Mesenteric fat pad (tissue), 1 donor: ENCODE results near the gene SEMA4G. TPM values are rescaled to one million over a fixed set of nuclear protein-coding genes. Genes with fewer than 3 reads are reported as not detected.

Source experiments
- DNase-seq: peaks from one replicate; pipeline ENCODE4 v3.0.0-alpha.2; 2020; ENCODE audit warnings: low spot score
- long read RNA-seq: library from polyadenylated mRNA; unstranded; transcript quantifications from one replicate; pipeline ENCODE4 v2.0.0, GENCODE V29; 2020
- total RNA-seq: library from RNA; stranded (reverse); fragmentation: NEBNext Ultra II Directional; extraction: Animal tissue kit (Norgen Biotek cat#: 25700); gene quantifications from one replicate; pipeline ENCODE4 v1.2.1, GENCODE V29; 2021
- donor health status: DM: yes; HTN: yes; CAD: no.

The SEMA4G gene, protein sequence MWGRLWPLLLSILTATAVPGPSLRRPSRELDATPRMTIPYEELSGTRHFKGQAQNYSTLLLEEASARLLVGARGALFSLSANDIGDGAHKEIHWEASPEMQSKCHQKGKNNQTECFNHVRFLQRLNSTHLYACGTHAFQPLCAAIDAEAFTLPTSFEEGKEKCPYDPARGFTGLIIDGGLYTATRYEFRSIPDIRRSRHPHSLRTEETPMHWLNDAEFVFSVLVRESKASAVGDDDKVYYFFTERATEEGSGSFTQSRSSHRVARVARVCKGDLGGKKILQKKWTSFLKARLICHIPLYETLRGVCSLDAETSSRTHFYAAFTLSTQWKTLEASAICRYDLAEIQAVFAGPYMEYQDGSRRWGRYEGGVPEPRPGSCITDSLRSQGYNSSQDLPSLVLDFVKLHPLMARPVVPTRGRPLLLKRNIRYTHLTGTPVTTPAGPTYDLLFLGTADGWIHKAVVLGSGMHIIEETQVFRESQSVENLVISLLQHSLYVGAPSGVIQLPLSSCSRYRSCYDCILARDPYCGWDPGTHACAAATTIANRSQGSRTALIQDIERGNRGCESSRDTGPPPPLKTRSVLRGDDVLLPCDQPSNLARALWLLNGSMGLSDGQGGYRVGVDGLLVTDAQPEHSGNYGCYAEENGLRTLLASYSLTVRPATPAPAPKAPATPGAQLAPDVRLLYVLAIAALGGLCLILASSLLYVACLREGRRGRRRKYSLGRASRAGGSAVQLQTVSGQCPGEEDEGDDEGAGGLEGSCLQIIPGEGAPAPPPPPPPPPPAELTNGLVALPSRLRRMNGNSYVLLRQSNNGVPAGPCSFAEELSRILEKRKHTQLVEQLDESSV
- total RNA-seq, result 1.4 TPM
- long read RNA-seq, result 0 reads

DNA sequence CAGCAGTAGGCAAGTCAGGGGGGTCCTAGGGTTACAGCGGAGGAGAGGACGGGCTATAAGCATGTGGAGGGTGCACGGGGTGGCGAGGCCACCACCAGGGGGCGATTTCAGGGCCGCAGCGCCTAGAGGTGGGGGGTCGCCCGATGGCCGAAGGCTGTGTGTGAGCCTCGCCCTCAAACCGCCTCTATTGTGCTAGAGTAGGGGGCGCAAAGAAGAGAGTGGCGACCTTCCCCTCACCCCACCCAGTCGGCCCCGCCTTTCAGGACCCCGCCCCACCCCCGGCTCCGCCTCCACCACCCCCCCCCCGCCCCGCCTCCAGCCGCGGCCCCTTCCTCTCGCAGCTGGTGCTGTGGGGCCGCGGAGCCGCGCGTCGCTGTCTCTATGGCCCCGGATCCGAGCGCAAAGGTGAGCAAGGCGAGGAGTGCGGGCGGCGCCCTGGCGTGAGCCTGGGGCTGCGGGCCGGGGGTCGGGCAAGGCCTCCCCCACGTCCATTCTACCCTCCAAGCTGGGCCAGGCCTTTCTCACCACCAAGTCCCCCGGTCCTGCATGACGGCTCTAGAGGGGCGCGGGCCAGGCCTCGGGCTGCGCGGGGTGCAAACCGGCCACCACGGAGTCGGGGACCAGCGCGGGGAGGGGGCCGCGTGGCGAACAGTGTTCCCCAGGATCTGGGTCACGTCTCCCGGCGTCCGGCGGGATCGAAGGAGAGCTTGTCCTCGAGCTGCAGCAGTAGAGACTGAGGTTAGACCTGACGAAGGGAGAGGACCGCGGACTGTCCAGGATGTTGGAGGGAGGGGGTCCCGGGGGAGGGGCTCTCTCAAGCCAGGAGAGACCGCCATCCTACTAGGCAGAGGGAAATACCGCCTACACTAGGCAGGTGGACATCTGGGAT, at the start of gene SEMA4G:
SEMA4G (plus strand) TSS at position 318 of the 889 bp plus-strand sequence. CDS start 3,409 bp downstream, outside the sequence.
- DNase-seq, result peak; percentile 90

DNA sequence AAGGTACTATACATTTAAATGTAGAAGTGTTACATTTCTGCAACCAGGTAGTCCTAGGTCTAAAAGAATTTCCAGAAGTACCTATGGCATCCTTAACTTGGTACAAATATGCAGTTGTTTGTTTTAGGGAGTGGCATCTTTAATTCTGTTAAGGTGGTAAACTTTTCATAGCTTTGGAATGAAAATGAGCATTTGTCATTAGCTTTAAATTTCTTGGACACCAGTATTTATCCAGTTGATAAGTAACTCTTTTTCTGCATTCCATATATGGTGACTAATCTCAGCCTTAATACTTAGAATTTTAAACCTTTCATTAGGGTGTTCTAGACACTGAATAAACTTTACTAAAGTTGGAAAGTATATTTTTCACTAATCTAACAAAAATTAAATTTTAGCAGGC, 45.7 kb upstream of the SEMA4G start:
- no peak for DNase-seq

DNA sequence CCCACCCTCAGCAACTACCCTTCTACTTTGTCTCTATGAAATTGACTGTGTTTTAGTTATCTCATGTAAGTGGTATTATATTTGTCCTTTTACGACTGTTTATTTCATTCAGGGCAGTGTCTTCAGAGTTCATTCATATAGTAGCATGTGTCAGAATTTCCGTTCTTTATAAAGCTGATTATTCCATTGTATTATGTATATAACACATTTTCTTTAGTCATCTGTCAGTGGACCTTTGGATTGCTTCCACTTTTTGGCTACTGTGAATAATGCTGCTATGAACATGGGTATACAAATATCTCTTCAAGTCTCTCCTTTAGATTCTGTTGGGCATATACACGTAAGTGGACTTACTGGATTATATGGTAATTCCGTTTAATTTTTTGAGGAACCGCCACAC, 42.0 kb upstream of the SEMA4G start:
- DNase-seq, result no peak

DNA sequence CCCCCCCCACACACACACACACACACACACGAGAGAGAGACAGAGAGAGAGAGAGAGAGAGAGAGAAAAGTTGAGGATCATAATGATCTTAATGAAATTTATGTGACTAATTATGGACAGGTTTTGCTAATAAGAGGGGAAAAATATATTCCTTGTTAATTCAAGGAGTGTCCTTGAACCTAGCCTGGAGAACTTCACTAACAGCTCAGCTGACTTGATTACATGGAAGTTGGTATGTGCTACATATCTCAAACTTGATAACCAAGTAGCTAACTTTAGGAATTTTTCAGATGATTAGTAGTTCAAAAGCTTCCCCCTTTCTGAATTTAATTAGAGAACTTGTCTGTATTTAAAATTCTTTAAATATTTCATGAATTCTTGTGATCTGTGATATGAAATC, 41.3 kb upstream of the SEMA4G start:
- DNase-seq, result no peak

DNA sequence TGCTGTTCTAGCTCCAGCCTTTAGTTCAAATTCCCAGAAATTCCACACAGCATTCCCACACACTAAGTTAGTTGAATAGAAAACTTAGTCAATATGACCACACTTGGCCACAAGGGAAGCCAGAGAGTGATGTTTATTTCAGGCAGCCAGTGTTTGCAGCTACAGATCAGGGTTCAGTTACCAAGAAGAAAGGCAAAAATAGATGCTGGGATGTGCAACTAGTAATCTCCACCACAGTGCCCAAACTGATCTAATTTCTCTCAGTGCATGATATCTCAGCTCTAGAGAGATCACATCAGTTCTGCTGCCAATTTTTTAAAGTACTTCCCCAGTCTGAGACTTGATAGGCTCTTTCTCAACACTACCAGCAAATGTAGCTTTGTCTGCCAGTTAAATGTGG, 38.9 kb upstream of the SEMA4G start:
- DNase-seq, result no peak

DNA sequence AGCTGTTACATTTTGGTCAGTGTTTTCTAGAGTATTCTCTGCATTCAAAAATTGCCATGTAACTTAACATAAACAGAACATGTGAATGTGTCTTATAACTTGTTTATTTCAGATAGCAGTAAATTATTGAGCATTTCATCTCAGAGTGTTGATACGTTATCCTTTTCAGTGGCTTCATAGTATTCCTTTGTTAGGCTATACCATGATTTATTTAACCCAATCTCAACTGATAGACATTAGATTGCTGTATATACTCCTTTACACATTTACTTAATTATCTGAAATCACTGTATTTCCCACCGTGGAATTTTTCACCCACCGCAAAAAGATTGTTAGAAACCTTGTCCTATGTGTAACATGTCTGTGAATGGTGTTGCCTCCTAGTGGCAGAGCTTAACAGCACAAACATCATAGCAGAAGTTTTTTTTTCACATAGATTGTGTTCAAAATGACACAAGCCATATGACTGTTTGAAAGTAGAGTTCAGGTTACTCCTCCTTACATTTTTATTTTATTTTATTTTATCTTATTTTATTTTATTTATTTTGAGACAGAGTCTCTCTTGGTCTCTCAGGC, 35.1 kb upstream of the SEMA4G start:
- no peak for DNase-seq

DNA sequence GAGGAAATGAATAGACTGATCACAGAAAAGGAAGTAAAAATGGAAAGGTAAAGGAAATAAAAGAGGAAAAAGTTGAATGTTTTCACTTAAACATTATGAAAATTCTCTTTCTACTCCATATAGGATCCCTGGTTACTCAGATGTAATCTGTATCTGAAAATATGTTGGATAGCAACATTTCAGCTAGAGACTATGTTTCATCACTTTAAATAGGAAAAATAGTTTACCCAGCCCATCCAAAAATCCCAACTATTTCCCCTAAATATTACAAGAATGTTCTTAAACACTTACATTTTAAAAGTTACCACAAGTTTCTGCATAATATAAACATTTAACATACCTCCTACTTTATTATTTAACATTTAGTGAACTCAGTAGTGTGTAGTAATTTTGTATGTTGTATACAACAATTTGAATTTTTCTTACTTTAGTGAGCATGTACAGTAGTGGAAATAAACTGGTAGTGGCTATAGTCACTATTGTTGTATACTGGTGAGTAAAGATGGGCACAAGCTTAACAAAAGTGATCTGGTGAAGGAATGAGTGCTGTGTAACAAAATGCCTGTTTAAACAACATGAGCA, 29.4 kb upstream of the SEMA4G start:
- no peak for DNase-seq

DNA sequence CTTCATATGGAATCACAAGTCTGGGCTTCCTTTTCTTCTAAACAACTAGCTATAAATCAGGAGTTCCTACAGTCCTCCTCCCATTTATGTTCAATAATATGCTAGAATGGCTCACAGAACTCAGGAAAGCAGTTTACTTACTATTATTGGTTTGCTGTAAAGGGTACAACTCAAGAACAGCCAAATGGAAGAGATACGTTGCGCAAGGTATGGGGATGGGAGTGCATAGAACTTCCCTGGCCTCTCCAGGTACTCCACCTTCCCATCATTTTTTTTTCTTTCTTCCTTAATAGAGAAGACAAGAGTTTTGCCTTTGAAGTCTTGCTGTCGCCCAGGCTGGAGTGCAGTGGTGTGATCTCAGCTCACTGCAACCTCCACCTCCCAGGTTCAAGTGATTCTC, 27.1 kb upstream of the SEMA4G start:
- DNase-seq, result no peak

DNA sequence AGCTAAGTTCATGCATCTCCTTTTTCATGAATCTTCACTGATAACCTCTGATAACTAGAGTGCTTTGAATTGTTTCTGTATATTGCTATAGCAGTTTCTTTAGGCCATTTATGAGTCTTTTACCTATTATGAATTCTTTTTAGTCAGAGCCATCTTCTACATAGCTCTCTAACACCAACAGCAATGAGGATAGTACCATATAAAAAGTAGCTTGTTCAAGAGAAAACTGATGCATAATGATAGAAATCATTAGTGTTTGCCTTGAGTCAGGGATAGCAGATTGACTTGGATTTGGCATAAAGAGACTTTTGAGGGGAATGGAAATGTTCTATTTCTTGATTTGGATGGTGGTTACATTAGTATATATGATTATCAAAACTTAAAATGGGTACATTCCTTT, 25.8 kb upstream of the SEMA4G start:
- no peak for DNase-seq

DNA sequence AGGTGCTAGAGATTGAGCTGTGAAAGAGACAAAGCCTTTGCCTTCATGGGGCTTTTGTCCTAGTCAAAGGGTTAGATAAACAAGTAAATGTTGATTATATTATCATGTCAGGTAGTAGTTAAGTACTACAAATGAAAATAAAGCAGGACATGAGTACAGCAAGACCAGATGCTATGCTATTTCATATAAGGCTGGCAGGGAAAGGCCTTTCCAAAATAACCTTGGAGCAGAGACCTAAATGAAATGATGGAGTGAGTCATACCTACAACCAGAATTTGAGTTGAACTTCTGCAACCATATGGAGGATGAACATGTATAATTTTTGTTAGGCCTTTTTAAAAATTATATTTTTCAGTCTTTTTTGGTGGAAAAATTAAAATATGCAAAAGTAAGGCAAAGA, 23.6 kb upstream of the SEMA4G start:
- no peak for DNase-seq

DNA sequence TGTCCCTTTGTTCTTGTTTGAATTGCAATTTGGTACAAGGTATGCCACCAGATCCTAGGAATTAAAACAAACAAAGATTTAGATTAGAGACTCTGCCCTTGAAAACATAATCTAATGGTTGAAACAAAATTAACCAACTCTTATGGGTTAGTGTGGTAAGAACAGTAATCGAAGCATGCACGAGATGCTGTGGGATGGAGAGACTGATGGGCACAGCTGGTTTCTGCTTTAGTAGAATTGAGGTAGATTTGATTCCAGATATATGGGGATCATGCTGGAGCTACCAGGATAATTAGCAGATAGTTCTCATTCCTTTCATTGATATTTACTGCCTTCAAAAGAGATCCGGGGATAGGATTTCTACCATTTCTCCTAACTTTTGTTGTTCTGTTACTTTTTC, 20.4 kb upstream of the SEMA4G start:
- DNase-seq, result no peak

DNA sequence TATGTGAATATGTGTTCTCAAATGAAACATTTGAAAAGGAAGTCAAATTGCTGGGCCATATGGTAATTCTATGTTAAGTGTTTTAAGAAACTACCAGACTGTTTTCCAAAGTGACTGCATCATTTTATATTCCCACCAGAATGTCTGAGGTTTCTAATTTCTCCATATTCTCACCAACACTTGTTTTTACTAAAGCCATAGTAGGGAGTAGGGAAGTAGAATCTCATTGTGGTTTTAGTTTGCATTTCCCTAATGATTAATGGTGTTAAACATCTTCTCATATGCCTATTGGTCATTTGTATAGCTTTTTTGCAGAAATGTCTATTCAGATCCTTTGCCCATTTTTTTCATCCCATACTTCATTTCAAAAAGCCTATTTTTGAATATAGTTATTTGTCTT, 9.1 kb upstream of the SEMA4G start:
- no peak for DNase-seq

DNA sequence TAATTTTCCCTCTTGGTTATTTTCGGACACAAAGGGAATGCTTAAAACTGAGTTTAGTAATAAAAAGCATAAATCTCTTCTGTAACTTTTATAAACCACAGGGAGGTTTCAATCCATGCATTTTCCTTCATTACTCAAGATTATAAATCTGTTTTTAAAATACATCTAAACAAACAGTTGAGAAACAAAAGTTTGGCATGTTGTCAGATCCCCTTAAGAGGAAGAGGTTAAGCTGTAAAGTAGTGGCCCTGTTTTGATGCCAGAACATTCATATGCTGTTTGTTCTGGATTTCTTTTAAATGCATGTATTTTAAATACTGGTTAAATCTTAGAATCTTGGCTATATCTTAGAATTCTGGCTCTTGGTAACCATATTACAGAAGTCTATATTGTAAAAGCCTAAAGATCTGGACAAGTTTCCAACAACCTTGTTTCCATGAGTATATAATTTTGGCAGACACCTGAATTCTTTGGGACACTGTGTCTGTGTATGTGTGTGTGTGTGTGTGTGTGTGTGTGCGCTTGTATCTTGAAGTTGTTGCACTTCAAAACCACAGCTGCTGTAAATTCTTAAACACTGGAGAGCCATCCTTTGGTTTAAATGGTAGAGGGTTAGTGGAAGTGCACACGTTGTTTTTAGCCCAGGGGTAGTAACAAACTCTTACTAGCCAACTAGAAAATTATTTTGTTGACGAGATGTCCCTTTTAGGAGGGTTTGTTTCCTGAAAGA, 6.8 kb upstream of the SEMA4G start:
- no peak for DNase-seq

DNA sequence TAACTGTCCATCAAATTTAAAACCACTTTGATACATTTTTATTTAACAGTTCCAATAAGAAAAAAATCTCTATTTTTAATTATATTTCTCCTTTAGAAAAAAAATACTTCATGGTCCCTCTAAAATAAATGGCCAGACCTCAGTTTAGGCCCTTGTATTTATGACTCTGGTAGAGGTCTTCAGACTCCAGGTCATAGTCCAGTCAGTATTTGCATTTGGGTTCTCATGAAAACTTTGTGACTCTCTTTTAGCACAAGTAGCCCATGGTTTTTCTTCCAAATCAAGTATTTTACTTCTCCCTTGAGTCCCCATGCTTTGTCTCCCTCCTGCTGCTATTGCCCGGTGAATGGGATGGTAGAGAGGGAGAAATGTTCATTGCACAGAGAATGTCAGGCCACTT, 5.5 kb upstream of the SEMA4G start:
- no peak for DNase-seq

DNA sequence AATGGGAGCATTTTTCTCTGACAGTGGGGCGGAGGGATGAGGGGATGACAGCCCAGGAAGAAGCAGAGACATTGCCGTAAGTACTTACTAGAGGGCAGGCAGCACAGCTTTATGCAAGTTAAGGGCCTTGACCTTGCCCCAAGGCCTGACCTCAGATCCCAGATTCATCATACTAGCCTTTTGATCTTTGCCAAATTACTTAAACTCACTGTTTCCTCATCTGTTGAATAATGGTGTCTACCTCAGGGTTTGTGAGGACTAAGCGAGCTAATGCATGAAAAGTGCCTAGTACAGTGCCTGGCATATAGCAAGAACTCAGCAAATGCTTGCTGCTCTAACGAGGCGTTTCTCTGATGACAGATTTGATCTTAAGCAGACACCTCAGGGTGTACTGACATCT, 3.5 kb upstream of the SEMA4G start:
- no peak for DNase-seq

DNA sequence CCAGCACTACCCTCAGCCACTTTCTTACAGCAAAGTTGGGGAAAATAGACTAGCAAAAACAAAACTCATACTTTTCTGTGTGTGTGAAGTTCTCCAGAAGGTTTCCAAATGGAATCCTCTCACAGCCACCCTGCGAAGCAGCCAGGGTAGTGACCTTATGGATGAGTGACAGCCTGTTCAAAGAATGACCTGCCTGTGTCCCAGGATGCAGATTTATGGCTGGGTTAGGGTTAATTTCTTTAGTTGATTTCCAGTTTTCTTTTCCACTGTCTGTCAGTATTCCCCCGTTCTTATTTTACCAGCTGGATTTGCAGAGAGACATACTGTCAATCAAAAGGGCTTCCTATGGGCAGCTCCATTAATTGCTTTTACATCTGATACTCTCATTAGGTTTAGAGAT, 2.4 kb upstream of the SEMA4G start:
- no peak for DNase-seq

DNA sequence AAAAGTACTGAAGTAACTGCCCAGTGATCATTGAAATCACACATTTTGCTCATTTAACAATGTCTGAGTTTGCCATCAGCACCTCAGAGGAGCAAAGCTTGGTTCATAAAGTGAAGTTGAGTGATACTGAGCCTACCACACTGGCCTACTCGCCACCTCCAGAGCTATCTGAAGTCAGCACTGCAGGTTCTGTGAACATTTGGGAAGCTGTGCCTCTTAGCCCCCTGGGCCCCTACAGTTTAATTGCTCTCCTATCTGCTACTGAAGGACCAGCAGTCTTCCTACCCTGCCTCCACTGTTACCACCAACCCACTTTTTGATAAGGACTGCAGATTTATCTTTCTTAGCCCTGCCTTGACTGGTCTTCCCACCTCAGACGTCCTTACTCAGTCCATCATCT, 2.0 kb upstream of the SEMA4G start:
- DNase-seq, result no peak

DNA sequence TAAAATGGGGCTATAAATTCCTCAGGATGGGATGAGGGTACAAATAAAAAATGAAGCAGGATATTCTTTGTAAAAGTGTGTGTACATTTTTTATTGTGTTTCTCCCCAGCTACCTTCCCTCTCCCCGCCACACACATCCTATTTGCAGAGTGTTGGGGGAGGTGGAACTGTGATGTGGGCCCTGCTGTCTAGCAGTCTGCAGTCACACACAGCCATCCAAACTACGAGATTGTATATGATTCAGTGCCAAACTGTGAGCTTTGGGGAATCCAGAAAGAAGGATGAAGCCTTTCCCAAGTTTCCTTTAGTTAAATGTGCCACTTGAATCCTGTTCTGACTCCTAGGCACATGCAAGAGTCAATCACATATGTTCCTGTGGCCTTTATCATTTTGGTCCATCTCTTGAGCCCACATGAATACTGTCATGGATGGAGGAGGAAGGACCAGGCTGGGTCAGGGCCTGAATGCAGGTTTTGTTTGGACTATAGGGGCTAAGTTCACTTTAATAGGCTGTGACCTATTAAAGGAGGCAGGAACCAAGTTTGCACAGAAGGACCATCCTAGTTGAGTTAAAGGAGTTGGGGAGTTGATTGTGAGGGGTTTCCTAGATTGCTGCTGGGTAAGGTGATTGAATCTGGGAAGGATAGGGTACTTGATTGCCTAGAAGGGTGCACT, 1.1 kb upstream of the SEMA4G start:
- DNase-seq, result no peak

DNA sequence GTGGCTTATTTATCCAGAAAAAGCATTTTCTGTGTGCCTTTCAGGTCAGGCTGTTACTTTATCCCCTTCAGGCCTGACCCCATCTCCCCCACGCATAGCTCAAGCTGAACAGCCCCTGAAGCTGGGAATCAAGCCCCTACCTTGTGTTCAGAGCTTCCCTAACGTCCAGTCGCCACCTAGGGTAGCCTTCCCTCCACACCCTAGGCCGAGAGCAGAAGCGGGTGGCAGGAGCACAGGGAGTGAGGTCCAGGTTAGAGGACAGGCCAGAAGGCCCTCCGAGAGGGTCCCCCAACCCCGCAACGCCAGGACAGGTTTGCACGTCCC, 479 bp upstream of the SEMA4G start:
- DNase-seq, result no peak
